Activated CD8-positive, alpha-beta T cell treated with anti-CD3 and anti-CD28 coated beads for 36 hours (primary cell): ENCODE results near the gene SEPTIN3. TPM values are rescaled to one million over a fixed set of nuclear protein-coding genes. Genes with fewer than 3 reads are reported as not detected.

Experiments used
- ATAC-seq: fragments of 200-7000 bp; cut with Tn5 transposase; one replicate; pipeline ENCODE4 v1.10.0; 2021; ENCODE audit warnings: mild to moderate bottlenecking, moderate library complexity
- CTCF ChIA-PET: fragments of 350-600 bp; sonication (Branson Sonifier 250); formaldehyde crosslinking; loops from one replicate; lab custom pipeline; 2021; ENCODE audit warnings: antibody characterized with exemption; lab: Charles Lee
- POLR2A ChIA-PET: fragments of 350-600 bp; sonication (Branson Sonifier 250); formaldehyde crosslinking; loops from one replicate; lab custom pipeline; 2021; ENCODE audit warnings: antibody characterized with exemption; lab: Charles Lee
- DNase-seq: peaks from one replicate; pipeline ENCODE4 v3.0.0-alpha.2; 2020
- H3K27ac Mint-ChIP-seq: one replicate; pipeline ENCODE4 v1.8.0; 2021; ENCODE audit warnings: mild to moderate bottlenecking, mixed read lengths
- H3K27me3 Mint-ChIP-seq: one replicate; pipeline ENCODE4 v1.8.0; 2021; ENCODE audit warnings: mixed read lengths
- H3K36me3 Mint-ChIP-seq: one replicate; pipeline ENCODE4 v1.8.0; 2021; ENCODE audit warnings: low read depth, mixed read lengths
- H3K4me1 Mint-ChIP-seq: one replicate; pipeline ENCODE4 v1.8.0; 2021; ENCODE audit warnings: low read depth, mixed read lengths
- H3K4me3 Mint-ChIP-seq: one replicate; pipeline ENCODE4 v1.8.0; 2021; ENCODE audit warnings: mild to moderate bottlenecking, moderate library complexity, mixed read lengths
- H3K9me3 Mint-ChIP-seq: one replicate; pipeline ENCODE4 v1.8.0; 2021; ENCODE audit warnings: mixed read lengths
- CTCF ChIP-seq: fragments of 200-600 bp; IDR thresholded peaks from one replicate; pipeline ENCODE4 v1.8.0; 2022; ENCODE audit warnings: antibody characterized with exemption, mild to moderate bottlenecking
- intact Hi-C: fragments of 100-400 bp; cut with micrococcal nuclease; formaldehyde crosslinking; loops from one replicate; pipeline ENCODE4 v1.10.0; 2022
- total RNA-seq, 2 experiments: library from RNA; stranded (reverse); gene quantifications; one replicate each; pipeline ENCODE4 v1.2.3, GENCODE V29; 2021

Gene SEPTIN3
- total RNA-seq, 2 experiments from 2014 or later: 0.20 to 0.36 TPM

GRCh38 chr22:41989246-41989645 lies 20.0 kb downstream of the SEPTIN3 start:
- CTCF ChIA-PET: no interaction called here
- peaks cover 2% of the 10 kb centered on the region for H3K27me3 Mint-ChIP-seq
- POLR2A ChIA-PET: no interaction called here
- no peak overlapping the region for H3K4me3 Mint-ChIP-seq
- no peaks in the 10 kb centered on the region for H3K36me3 Mint-ChIP-seq
- H3K9me3 Mint-ChIP-seq: no peaks in the 10 kb centered on the region
- intact Hi-C loops: no loop called here
- DNase-seq: no peak
- TF ChIP-seq CTCF: no peak
- no peak for ATAC-seq
- no peak overlapping the region for H3K27ac Mint-ChIP-seq
- no peaks in the 10 kb centered on the region for H3K4me1 Mint-ChIP-seq

- Mint-ChIP-seq H3K9me3 (no peaks in the 10 kb centered on the region), H3K4me1 (no peaks in the 10 kb centered on the region), H3K36me3 (no peaks in the 10 kb centered on the region), H3K27ac (no peak overlapping the region), H3K27me3 (peaks cover under 1% of the 10 kb centered on the region), H3K4me3 (no peak overlapping the region)
- ChIA-PET POLR2A (no interaction called here), CTCF (no interaction called here)
- TF ChIP-seq CTCF: no peak
- ATAC-seq (no peak), DNase-seq (no peak)
- intact Hi-C loops: no loop called here
These were observed 21.9 kb downstream of the SEPTIN3 start for GRCh38 chr22:41991111-41991510.

GRCh38 chr22:41992496-41992895 lies 23.3 kb downstream of the SEPTIN3 start:
- ATAC-seq (no peak), DNase-seq (no peak)
- ChIA-PET CTCF (no interaction called here), POLR2A (interaction anchor here (0.7 kb wide), 1 partner anchor 9 kb away, joined by 3 read pairs; no protein-coding TSS in a partner anchor)
- Mint-ChIP-seq H3K27ac (no peak overlapping the region), H3K4me1 (no peaks in the 10 kb centered on the region), H3K4me3 (no peak overlapping the region), H3K9me3 (no peaks in the 10 kb centered on the region), H3K36me3 (no peaks in the 10 kb centered on the region), H3K27me3 (no peaks in the 10 kb centered on the region)
- TF ChIP-seq CTCF: no peak
- intact Hi-C loops: no loop called here

GRCh38 chr22:41995211-41995610 lies 26.0 kb downstream of the SEPTIN3 start:
- ChIA-PET CTCF (interaction anchor here (1.6 kb wide), 1 partner anchor 298 kb away, joined by 5 read pairs; no protein-coding TSS in a partner anchor), POLR2A (no interaction called here)
- ATAC-seq (no peak), DNase-seq (no peak)
- Mint-ChIP-seq H3K4me3 (no peak overlapping the region), H3K27me3 (no peaks in the 10 kb centered on the region), H3K9me3 (peaks cover 6% of the 10 kb centered on the region), H3K4me1 (peaks cover 13% of the 10 kb centered on the region), H3K27ac (no peak overlapping the region), H3K36me3 (peaks cover 5% of the 10 kb centered on the region)
- intact Hi-C loops: no loop called here
- TF ChIP-seq CTCF: no peak

- peaks cover 11% of the 10 kb centered on the region for H3K9me3 Mint-ChIP-seq
- no peak for ATAC-seq
- H3K27me3 Mint-ChIP-seq: no peaks in the 10 kb centered on the region
- H3K4me1 Mint-ChIP-seq: peaks cover 13% of the 10 kb centered on the region
- CTCF ChIA-PET: no interaction called here
- POLR2A ChIA-PET: interaction anchor here (0.6 kb wide), 1 partner anchor 35 kb away, joined by 3 read pairs; no protein-coding TSS in a partner anchor
- intact Hi-C loops: no loop called here
- TF ChIP-seq CTCF: no peak
- peaks cover 9% of the 10 kb centered on the region for H3K36me3 Mint-ChIP-seq
- no peak for DNase-seq
- H3K4me3 Mint-ChIP-seq: no peak overlapping the region
- no peak overlapping the region for H3K27ac Mint-ChIP-seq
These were observed 27.6 kb downstream of the SEPTIN3 start for GRCh38 chr22:41996826-41997225.
